GM12891 (cell line): ENCODE measurements around the gene RHEX.

Source experiments
- PAX5 ChIP-seq: IDR thresholded peaks from 2 replicates; pipeline ENCODE4 v1.6.1; 2011; ENCODE audit warnings: low read length, moderate library complexity, mild to moderate bottlenecking; ENCODE audit not compliant: insufficient read depth, severe bottlenecking
- POLR2A ChIP-seq: IDR thresholded peaks from 2 replicates; pipeline ENCODE4 v1.6.1; 2011; ENCODE audit warnings: low read depth, low read length, control low read depth
- POLR2AphosphoS5 ChIP-seq: IDR thresholded peaks from 2 replicates; pipeline ENCODE4 v1.6.1; 2011; ENCODE audit warnings: low read depth, low read length, control low read depth
- TAF1 ChIP-seq: IDR thresholded peaks from 2 replicates; pipeline ENCODE4 v1.6.1; 2011; ENCODE audit warnings: low read depth, low read length, control low read depth

GRCh38 chr1:206032380-206033140, 20.4 kb upstream of the RHEX start:
- TF ChIP-seq POLR2AphosphoS5 (no peak), POLR2A (no peak), PAX5 (no peak), TAF1 (no peak)
